ENCODE measurements around the gene SNX27. TPM values are rescaled to one million over a fixed set of nuclear protein-coding genes. Genes with fewer than 3 reads are reported as not detected.

The SNX27 gene
- total and polyA plus RNA-seq, 2 donors (not counting 3 experiments of a cell fraction or from before 2014, with no cell fraction given), result 8.1 to 24.9 TPM

DNA sequence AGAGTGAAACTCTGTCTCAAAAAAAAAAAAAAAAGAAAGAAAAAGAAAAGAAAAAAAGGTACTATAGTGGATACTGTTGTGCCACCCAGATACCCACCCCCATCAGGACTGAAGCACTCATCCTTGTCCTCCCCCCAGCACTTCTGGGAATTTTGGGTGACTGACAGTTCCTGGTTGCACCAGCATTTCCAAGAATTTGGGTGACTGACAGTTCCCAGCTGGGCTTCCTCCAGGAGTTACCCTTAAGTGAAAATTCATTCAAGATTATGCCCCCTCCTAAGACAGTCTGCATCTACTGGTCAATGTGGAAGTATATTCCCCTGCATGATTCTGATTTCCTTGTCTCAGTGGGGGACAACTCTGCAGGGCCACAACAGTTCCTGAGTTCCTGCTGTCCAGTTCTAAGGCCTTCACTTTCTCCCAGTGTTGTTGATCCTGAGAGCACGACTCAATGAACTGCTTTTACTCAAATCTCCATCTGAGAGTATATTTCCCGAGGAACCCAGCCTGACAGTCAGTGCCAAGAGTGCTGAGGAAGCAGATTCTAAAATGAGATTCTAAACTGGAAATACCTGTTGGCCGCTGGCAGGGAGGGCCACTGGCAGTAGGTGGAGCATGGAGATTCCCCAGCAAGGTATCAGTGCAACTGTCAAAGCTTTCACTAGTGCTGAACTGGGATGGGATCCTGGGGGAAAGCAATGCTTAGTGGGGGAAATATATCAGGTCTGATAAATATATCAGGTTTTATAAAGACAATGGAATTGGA lies 127.9 kb downstream of the SNX27 start:
- H3K36me3 ChIP-seq (ENCODE audit: control insufficient read depth in 2 of 2, extremely low read depth in 1 of 2, insufficient read depth in 2 of 2, low read length in 2 of 2), result no peaks in the 10 kb centered on the region
- no peaks in the 10 kb centered on the region for H3K79me2 ChIP-seq (ENCODE audit: control insufficient read depth, insufficient read depth, low read length)
- H3K27me3 ChIP-seq (ENCODE audit: control insufficient read depth in 2 of 2, insufficient read depth in 2 of 2, low read length in 2 of 2), result peaks cover 18 to 29% of the 10 kb centered on the region in 2 experiments
- no peak for DNase-seq (ENCODE audit: low read depth, low spot score)
- H3K4me2 ChIP-seq (ENCODE audit: insufficient read depth, low read length), result no peak overlapping the region
- no peak overlapping the region for H2AFZ ChIP-seq (ENCODE audit: low read depth, low read length)
- H3K4me3 ChIP-seq (replicated peaks in 1 of 3; ENCODE audit: insufficient read depth in 1 of 3, low read depth in 1 of 3, low read length in 3 of 3), result no peak overlapping the region
- no peak for TF ChIP-seq GATA2 (IDR thresholded peaks at IDR 0.05; ENCODE audit: insufficient read depth, insufficient read length, low read depth, low read length)
- TF ChIP-seq FOS (IDR thresholded peaks at IDR 0.05; ENCODE audit: borderline replicate concordance, insufficient read depth, low read length), result no peak
- no peak for TF ChIP-seq MYC (IDR thresholded peaks at IDR 0.05; ENCODE audit: low read depth, low read length)
- TF ChIP-seq, protein P1, sequence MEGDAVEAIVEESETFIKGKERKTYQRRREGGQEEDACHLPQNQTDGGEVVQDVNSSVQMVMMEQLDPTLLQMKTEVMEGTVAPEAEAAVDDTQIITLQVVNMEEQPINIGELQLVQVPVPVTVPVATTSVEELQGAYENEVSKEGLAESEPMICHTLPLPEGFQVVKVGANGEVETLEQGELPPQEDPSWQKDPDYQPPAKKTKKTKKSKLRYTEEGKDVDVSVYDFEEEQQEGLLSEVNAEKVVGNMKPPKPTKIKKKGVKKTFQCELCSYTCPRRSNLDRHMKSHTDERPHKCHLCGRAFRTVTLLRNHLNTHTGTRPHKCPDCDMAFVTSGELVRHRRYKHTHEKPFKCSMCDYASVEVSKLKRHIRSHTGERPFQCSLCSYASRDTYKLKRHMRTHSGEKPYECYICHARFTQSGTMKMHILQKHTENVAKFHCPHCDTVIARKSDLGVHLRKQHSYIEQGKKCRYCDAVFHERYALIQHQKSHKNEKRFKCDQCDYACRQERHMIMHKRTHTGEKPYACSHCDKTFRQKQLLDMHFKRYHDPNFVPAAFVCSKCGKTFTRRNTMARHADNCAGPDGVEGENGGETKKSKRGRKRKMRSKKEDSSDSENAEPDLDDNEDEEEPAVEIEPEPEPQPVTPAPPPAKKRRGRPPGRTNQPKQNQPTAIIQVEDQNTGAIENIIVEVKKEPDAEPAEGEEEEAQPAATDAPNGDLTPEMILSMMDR (IDR thresholded peaks at IDR 0.05; ENCODE audit: extremely low read depth in 1 of 2, insufficient read depth in 1 of 2, low read depth in 1 of 2, low read length in 2 of 2), result no peak
- TF ChIP-seq MAX (IDR thresholded peaks at IDR 0.05; ENCODE audit: insufficient read depth, insufficient read length), result no peak
- H3K9ac ChIP-seq (replicated peaks; ENCODE audit: extremely low read depth, insufficient read depth, low read length), result no peak overlapping the region
- no peaks in the 10 kb centered on the region for H3K9me3 ChIP-seq (replicated peaks; ENCODE audit: control insufficient read depth, insufficient read depth, low read length)
- BruUV-seq (replicated peaks), result no TSS peak
- POLR2A ChIA-PET, result interaction anchor here (0.7 kb wide), 1 partner anchor 298 kb away, joined by 4 read pairs; no protein-coding TSS in a partner anchor
- H3K4me1 ChIP-seq (ENCODE audit: control insufficient read depth, extremely low read depth, insufficient read depth, low read length), result no peaks in the 10 kb centered on the region
- H3K27ac ChIP-seq (ENCODE audit: insufficient read depth, low read depth, low read length), result no peak overlapping the region
- no peak for FAIRE-seq
- CTCF ChIA-PET, result interaction anchor here (1.1 kb wide), 1 partner anchor 17 kb away, joined by 5 read pairs; no protein-coding TSS in a partner anchor
- dilution Hi-C loops (cut with MboI; ENCODE audit: extremely low pct_ligation_motif_present, low sequenced_read_pairs), result no loop called here
- no peaks in the 10 kb centered on the region for H3K9me1 ChIP-seq (replicated peaks; ENCODE audit: control insufficient read depth, extremely low read depth, insufficient read depth, low read length)
- no peaks in the 10 kb centered on the region for H4K20me1 ChIP-seq (replicated peaks; ENCODE audit: control insufficient read depth, extremely low read depth, insufficient read depth, low read length)
- intact Hi-C loops (cut with micrococcal nuclease), result no loop called here

Measured in endothelial cell of umbilical vein (primary cell).